ENCODE measurements around the gene OR10A6. TPM values are rescaled to one million over a fixed set of nuclear protein-coding genes. Genes with fewer than 3 reads are reported as not detected.

Gene OR10A6
- total RNA-seq, 1 experiment from 2014 or later = not detected

DNA sequence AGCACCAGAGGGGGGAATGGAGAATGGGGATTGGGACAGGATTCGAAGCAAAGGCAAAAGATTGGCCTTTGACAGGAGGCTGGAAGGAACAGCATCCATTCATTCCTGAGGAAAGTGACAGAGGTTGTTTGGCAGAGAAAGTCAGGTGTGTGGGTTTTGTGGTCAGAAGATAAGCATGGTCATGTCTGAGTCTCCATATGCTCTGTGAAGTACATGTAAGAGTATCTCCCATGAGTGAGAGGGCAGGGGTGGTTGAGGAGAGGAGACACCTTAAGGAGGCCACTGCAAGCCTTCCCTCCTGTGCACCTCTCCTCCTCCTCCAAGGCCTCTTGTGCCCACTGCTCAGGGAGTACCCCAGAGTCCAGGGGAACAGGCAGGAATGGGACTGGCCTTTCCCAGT lies 36.0 kb upstream of the OR10A6 start:
- no peak for DNase-seq
- Mint-ChIP-seq H3K36me3 (ENCODE audit: insufficient read depth, unreplicated experiment) (no peaks in the 10 kb centered on the region), H3K27ac (ENCODE audit: unreplicated experiment) (no peak overlapping the region), H3K4me3 (ENCODE audit: low read depth, unreplicated experiment) (no peak overlapping the region), H3K4me1 (ENCODE audit: low read depth, unreplicated experiment) (no peaks in the 10 kb centered on the region), H3K27me3 (ENCODE audit: unreplicated experiment) (peaks cover 8% of the 10 kb centered on the region), H3K9me3 (ENCODE audit: low read depth, unreplicated experiment) (no peaks in the 10 kb centered on the region)
- BruUV-seq (replicated peaks) = no TSS peak
- intact Hi-C loops (cut with micrococcal nuclease; ENCODE audit: unreplicated experiment) = no loop called here
- CTCF ChIA-PET = no interaction called here
- TF ChIP-seq, protein P1, sequence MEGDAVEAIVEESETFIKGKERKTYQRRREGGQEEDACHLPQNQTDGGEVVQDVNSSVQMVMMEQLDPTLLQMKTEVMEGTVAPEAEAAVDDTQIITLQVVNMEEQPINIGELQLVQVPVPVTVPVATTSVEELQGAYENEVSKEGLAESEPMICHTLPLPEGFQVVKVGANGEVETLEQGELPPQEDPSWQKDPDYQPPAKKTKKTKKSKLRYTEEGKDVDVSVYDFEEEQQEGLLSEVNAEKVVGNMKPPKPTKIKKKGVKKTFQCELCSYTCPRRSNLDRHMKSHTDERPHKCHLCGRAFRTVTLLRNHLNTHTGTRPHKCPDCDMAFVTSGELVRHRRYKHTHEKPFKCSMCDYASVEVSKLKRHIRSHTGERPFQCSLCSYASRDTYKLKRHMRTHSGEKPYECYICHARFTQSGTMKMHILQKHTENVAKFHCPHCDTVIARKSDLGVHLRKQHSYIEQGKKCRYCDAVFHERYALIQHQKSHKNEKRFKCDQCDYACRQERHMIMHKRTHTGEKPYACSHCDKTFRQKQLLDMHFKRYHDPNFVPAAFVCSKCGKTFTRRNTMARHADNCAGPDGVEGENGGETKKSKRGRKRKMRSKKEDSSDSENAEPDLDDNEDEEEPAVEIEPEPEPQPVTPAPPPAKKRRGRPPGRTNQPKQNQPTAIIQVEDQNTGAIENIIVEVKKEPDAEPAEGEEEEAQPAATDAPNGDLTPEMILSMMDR (IDR thresholded peaks at IDR 0.05; ENCODE audit: unreplicated experiment) = no peak

DNA sequence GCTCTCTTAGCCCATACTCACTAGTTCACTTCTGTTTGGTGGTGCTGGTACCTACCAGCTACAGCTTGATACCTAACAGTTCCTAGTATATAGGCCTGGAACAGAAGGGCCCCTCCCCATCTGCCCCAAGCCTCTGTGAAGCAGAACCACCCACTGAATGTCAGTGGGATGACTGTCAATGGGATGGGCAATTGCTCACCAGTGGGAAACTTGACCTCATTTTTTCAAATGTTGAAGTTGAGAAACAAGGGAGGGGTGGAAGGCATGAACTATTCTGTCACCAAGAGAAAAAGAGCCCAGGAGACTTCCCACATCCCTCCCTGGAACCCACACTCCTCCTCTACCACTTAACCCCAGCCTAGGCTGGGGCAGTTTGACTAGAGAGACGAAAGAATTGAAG lies 34.3 kb upstream of the OR10A6 start, which contains the start of gene NLRP10:
Gene NLRP10, minus strand, starts transcription at position 62 of the 400 bp plus-strand sequence. CDS start 1,952 bp downstream, outside the sequence.
- no TSS peak for BruUV-seq (replicated peaks)

DNA sequence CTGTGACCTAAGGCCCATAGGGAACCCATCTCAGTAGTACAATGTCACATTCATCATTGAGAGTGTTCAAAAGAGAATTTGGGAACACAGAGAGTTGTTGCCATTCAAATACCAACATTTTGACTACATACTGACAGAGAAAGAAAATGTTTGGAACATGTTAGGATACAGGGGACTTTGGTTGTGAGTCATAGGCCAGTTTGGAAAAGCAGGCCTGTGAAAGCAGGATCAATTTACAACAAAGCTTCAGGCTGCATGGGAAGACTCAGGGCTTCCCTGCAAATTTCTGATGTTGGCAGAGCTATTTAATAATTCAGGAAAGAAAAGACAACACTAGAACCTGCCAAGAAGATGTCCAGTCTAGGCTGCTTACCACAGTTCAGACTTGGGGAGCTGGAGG lies 33.8 kb upstream of the OR10A6 start:
- intact Hi-C loops (cut with micrococcal nuclease; ENCODE audit: unreplicated experiment) = no loop called here
- CTCF ChIA-PET = interaction anchor here (0.5 kb wide), 1 partner anchor 163 kb away, joined by 4 read pairs; no protein-coding TSS in a partner anchor
- Mint-ChIP-seq H3K9me3 (ENCODE audit: low read depth, unreplicated experiment) (no peaks in the 10 kb centered on the region), H3K27ac (ENCODE audit: unreplicated experiment) (no peak overlapping the region), H3K36me3 (ENCODE audit: insufficient read depth, unreplicated experiment) (no peaks in the 10 kb centered on the region), H3K27me3 (ENCODE audit: unreplicated experiment) (peaks cover 27% of the 10 kb centered on the region), H3K4me3 (ENCODE audit: low read depth, unreplicated experiment) (no peak overlapping the region), H3K4me1 (ENCODE audit: low read depth, unreplicated experiment) (no peaks in the 10 kb centered on the region)
- no peak for DNase-seq
- TF ChIP-seq, protein P1 (IDR thresholded peaks at IDR 0.05; ENCODE audit: unreplicated experiment) = no peak
- BruUV-seq (replicated peaks) = no TSS peak

More for the DNA sequence above, 34.3 kb upstream of the OR10A6 start, which contains the start of gene NLRP10:
- H3K27ac Mint-ChIP-seq (ENCODE audit: unreplicated experiment) = no peak within 1 kb of the TSS
- no peak within 1 kb of the TSS for H3K4me3 Mint-ChIP-seq (ENCODE audit: low read depth, unreplicated experiment)
- no peaks in the 10 kb centered on the region for H3K9me3 Mint-ChIP-seq (ENCODE audit: low read depth, unreplicated experiment)
- intact Hi-C loops (cut with micrococcal nuclease; ENCODE audit: unreplicated experiment) = no loop called here
- peaks cover 23% of the 10 kb centered on the region for H3K27me3 Mint-ChIP-seq (ENCODE audit: unreplicated experiment)
- DNase-seq = no peak
- CTCF ChIA-PET = no interaction called here
- TF ChIP-seq, protein P1 (IDR thresholded peaks at IDR 0.05; ENCODE audit: unreplicated experiment) = no peak
- no peaks in the 10 kb centered on the region for H3K4me1 Mint-ChIP-seq (ENCODE audit: low read depth, unreplicated experiment)
- no peaks in the 10 kb centered on the region for H3K36me3 Mint-ChIP-seq (ENCODE audit: insufficient read depth, unreplicated experiment)

DNA sequence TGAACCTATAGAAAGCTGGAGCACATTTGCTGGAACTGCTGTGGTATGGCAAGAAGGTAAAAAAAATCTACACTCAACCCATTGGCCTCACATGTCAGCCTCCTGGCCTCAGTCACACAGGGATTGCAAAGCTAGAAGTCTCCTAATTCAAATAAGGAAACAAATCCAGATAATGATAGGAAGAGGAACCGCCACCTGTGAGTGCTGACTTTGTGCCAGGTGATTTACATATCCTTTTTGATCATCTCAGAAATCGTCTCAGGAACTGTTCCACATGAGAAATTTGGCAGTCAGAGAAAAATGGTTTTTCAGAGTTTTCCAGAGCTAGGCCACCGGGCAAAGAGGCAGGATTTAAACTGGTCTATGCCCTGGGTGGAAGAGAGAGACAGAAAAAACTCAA lies 33.2 kb upstream of the OR10A6 start:
- BruUV-seq (replicated peaks) = no TSS peak
- CTCF ChIA-PET = no interaction called here
- H3K4me3 Mint-ChIP-seq (ENCODE audit: low read depth, unreplicated experiment) = no peak overlapping the region
- no peaks in the 10 kb centered on the region for H3K4me1 Mint-ChIP-seq (ENCODE audit: low read depth, unreplicated experiment)
- DNase-seq = no peak
- no peaks in the 10 kb centered on the region for H3K36me3 Mint-ChIP-seq (ENCODE audit: insufficient read depth, unreplicated experiment)
- peaks cover 33% of the 10 kb centered on the region for H3K27me3 Mint-ChIP-seq (ENCODE audit: unreplicated experiment)
- no peak overlapping the region for H3K27ac Mint-ChIP-seq (ENCODE audit: unreplicated experiment)
- TF ChIP-seq, protein P1 (IDR thresholded peaks at IDR 0.05; ENCODE audit: unreplicated experiment) = no peak
- no peaks in the 10 kb centered on the region for H3K9me3 Mint-ChIP-seq (ENCODE audit: low read depth, unreplicated experiment)
- intact Hi-C loops (cut with micrococcal nuclease; ENCODE audit: unreplicated experiment) = no loop called here
